AML-193 (cell line): ENCODE results near the gene ACP3.
"Not testable (repeated sequence)": the region's sequence is repeated elsewhere in the genome, so short reads cannot be mapped to it uniquely, and the experiment has no call there.

ENCODE experiments used
- DNase-seq, 2 experiments: peaks; one replicate each; lab custom pipeline; 2025; lab: John Stamatoyannopoulos, UW

ACP3 gene

GRCh38 chr3:132362329-132362728, 45.1 kb downstream of the ACP3 start:
- DNase-seq = no peak

- DNase-seq = no peak
These were observed 51.3 kb downstream of the ACP3 start for GRCh38 chr3:132368515-132368914.

DNA sequence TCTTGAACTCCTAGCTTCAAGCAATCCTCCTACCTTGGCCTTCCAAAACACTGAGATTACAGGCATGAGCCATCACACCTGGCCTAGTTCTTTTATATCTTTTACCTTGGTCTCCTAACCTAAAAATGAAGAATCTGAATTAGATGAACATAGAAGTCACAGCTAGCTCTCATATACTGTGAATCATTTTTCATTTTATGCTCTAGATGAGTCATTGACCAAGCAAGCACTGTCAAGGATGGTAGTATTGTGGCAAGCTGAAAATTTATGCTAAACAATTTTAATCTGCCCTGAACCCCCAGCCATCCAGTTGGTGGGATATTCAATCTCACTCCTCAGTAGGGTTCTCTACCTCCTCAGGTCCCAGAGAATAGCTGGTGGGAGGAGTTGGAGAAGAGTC, 51.8 kb downstream of the ACP3 start:
- no peak for DNase-seq

DNA sequence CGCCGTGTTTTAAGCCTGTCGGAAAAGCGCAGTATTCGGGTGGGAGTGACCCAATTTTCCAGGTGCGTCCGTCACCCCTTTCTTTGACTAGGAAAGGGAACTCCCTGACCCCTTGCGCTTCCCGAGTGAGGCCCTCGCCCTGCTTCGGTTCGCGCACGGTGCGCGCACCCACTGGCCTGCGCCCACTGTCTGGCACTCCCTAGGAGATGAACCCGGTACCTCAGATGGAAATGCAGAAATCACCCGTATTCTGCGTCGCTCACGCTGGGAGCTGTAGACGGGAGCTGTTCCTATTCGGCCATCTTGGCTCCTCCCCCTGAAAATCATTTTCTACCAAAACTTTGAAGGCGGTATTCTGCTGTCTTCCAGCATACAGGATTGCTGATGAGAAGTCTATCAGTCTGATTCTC, 59.7 kb downstream of the ACP3 start:
- DNase-seq = not testable (repeated sequence)

DNA sequence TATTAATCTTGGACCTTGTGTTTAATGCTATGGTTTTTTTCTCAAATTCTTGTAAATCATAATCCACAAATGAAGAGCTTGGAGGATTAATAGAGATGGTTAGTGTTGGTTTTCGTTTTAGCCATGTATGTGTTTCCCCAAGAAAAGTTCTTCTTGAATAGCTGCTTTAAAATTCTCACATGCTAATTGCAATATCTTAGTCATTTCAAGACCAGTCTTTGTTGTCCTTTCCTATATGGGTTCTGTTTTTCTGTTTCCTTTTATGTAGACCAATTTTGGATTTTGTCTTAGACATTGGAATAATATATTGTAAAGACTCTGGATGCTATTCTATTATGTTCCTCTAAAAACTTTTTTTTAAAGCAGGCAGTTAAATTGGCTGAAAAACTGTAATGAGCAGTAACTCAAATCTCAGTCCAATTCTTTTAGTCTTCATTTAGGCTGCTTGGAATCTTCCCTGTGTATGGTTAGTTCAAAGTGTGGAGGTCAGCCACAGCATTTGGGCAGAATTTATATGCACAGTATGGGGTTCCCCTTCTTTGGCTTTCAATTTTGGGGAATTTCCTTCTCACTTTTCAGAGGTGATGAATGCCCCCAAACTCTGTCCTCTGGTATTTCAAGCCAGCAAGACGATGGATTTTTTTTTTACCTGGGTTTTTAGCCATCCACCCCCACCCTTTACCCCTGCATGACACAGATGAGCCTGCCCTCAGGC, 61.0 kb downstream of the ACP3 start:
- DNase-seq = no peak

DNA sequence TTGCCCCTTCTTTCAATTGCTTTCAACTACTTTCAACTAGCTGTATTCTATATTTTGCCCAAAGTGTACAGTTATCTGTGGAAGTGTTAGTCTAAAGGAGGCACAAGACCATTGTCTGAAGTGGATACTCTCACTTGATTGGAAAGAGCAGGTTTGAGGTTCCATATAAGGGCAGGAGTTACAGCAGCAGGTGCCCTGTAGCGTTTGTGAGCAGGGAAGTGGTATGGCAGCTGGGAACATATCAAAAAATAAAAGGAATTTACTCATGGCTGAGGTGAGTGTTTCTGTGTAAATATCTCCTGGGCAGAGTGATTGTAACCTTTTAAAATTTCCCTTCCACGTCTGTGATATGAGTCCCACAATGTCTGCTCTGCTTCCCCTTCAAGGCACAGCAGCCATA, 61.6 kb downstream of the ACP3 start:
- DNase-seq = no peak

- DNase-seq = no peak
These were observed 63.7 kb downstream of the ACP3 start for GRCh38 chr3:132380920-132381319.

DNA sequence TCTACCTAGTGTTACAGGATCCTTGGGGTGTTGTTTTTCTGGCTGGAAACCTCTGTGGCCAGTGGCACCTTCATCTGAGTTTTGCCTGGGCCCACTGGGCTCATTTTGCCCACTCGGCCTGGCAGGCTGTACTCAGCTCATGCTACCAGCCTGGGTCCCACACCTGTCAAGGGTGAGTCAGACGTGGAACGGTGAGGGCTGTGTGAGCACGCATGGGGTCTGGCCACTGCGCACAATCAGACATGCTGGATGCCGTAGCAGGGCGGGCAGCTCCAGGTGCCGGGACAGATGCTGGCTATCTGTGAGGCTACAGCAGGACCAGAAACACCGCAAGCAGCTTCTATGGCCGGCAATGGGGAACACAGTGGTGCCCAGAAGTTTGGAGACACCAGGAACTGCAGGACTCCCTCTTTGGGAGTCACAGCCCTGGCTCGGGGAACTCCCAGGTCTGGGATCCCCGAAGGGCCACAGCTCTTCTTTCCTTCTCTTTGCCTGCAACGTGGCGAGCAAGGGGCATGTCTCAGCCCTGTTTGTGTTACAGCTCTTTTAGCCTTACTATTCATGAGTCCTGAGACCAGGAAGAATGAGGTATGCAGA, 64.2 kb downstream of the ACP3 start:
- no peak for DNase-seq

DNA sequence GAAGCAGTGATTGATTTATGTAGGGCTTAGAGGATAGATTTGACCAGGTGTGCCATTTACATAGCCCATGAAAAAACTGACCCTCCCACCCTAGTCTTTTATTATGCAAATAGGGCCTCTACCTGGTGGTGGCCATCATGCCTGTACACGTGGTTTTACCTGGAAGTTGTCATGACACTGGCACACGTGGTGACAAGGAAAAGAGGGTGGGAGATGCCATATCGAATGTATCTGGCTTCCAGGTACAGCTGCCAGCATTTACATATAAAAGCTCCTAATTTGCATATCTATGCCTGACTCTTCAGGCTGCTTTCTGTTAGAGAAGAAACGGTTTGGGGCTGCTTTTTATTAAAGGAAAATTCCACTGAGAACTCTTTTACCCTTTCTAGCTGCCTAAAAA, 65.1 kb downstream of the ACP3 start:
- no peak for DNase-seq

GRCh38 chr3:132382688-132383194, 65.5 kb downstream of the ACP3 start:
- DNase-seq = no peak

DNA sequence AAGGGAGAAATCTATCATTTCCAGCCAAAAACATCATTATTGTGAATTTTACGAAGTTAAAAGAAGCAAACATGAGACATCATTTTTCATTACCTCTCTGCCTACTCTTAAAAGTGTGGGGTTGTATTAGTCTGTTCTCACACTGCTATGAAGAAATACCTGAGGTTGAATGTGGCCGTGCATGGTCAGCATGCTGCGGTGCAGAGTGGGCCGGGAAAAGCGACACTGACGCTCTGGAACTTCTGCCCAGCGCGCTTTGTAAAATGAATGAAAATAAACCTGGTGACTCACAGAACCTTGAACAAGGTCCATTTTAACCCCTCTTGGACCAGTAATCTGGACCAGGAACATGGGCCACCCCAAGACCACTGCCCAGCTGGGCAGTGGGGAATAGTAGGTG, 69.1 kb downstream of the ACP3 start:
- DNase-seq = no peak

GRCh38 chr3:132392675-132393074, 75.5 kb downstream of the ACP3 start:
- DNase-seq = not testable (repeated sequence)

DNA sequence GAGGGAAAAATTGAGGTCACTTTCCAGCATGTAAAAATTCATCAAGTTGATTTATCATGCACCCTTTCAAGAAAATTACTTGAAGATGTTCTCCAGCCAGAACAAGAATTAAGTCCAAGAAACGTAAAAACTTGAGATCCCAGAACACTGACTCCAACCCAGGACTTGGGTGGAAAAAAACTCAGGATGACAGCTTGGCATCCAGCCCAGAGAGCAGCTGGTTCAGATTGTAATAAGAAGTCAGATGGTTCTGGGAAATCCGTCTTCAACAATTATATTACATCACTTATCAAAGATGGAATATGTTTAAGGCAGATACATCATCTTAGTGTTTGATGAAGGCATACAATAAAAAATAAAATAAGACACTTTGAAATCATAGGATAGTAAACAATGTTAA, 77.1 kb downstream of the ACP3 start:
- no peak for DNase-seq

GRCh38 chr3:132395126-132395525, 77.9 kb downstream of the ACP3 start:
- DNase-seq = no peak

GRCh38 chr3:132396255-132396654, 79.0 kb downstream of the ACP3 start:
- DNase-seq = no peak

DNA sequence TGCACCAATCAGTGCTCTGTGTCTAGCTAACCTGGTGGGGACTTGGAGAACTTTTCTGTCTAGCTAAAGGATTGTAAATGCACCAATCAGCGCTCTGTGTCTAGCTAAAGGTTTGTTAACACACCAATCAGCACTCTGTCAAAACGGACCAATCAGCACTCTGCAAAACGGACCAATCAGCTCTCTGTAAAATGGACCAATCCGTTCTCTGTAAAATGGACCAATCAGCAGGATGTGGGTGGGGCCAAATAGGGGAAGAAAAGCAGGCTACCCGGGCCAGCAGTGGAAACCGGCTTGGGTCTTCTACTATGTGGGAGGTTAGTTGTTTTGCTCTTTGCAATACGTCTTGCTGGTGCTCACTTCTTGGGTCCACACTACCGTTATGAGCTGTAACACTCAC, 79.6 kb downstream of the ACP3 start:
- DNase-seq = not testable (repeated sequence)

- peak; percentile 72 to 85 for DNase-seq
These were observed 82.1 kb downstream of the ACP3 start for GRCh38 chr3:132399054-132399929.

- no peak for DNase-seq
These were observed 84.0 kb downstream of the ACP3 start for GRCh38 chr3:132401255-132401654.

- no peak for DNase-seq
These were observed 87.1 kb downstream of the ACP3 start for GRCh38 chr3:132404276-132404675.

- DNase-seq = no peak
These were observed 88.0 kb downstream of the ACP3 start for GRCh38 chr3:132405188-132405587.

DNA sequence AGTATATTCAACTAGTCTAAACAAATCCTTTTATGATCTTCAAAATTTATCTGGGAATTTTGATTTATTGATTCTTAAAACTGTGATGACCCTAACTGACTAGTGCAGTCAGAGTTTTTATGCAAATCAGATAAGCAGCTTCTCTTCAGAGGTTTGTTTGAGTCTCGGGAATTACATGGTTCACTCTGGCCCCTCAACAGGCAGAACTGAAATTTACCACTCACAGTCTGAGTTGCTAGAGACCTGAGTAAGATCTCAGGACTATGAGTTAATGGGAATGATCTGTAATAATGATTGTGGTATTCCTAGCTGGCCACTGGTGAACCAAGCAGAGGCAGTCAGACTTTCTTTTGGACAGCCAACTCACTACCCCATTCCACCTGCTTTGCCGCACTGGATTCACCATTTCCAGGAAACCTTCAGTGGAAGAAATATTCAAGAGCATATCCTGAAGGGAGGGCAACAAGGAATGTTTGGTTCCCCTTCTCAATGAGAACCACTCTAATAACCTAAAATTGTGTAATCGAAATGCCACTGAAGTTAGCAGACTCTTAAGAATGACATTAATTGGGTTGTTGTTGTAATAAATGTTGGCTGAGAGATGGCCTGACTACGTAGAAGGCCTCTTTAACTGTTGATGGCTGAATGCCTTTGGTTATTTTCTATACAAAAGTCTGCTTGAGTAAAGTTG, 88.5 kb downstream of the ACP3 start:
- peak in 1 of 2 experiments; percentile 38 for DNase-seq

- no peak for DNase-seq
These were observed 89.4 kb downstream of the ACP3 start for GRCh38 chr3:132406587-132406986.
